Right kidney (tissue), 9 donors: ENCODE measurements around the gene HSD17B12.
"Not testable (repeated sequence)": the region's sequence is repeated elsewhere in the genome, so short reads cannot be mapped to it uniquely, and the experiment has no call there.

Experiments used
- DNase-seq: peaks from one replicate; pipeline ENCODE4 v3.0.0-alpha.2; 2016
- long read RNA-seq, 8 donors: transcript quantifications; one replicate each; lab custom pipeline, GENCODE V29; 2026

Gene HSD17B12
- long read RNA-seq, donor 1, full-length matches to known transcripts, result 31 of 95 reads
- long read RNA-seq, donor 1, partial matches to known transcripts, result 64 of 95 reads
- long read RNA-seq, donor 1, other reads (novel, unspliced or antisense), result 0 of 95 reads
- long read RNA-seq, donor 2, full-length matches to known transcripts, result 10 of 10 reads
- long read RNA-seq, donor 2, partial matches to known transcripts, result 0 of 10 reads
- long read RNA-seq, donor 2, other reads (novel, unspliced or antisense), result 0 of 10 reads
- long read RNA-seq, donor 3, transcript HSD17B12-201 (11 exons, 2,571 nt), result major isoform, 5 of 5 reads
- long read RNA-seq, donor 3, partial matches to known transcripts, result 0 of 5 reads
- long read RNA-seq, donor 3, other reads (novel, unspliced or antisense), result 0 of 5 reads
- long read RNA-seq, donor 4, full-length matches to known transcripts, result 31 of 31 reads
- long read RNA-seq, donor 4, partial matches to known transcripts, result 0 of 31 reads
- long read RNA-seq, donor 4, other reads (novel, unspliced or antisense), result 0 of 31 reads
- long read RNA-seq, donor 5, full-length matches to known transcripts, result 10 of 58 reads
- long read RNA-seq, donor 5, partial matches to known transcripts, result 40 of 58 reads
- long read RNA-seq, donor 5, other reads (novel, unspliced or antisense), result 8 of 58 reads
- long read RNA-seq, donor 6, full-length matches to known transcripts, result 33 of 33 reads
- long read RNA-seq, donor 6, partial matches to known transcripts, result 0 of 33 reads
- long read RNA-seq, donor 6, other reads (novel, unspliced or antisense), result 0 of 33 reads
- long read RNA-seq, donor 7, full-length matches to known transcripts, result 41 of 41 reads
- long read RNA-seq, donor 7, partial matches to known transcripts, result 0 of 41 reads
- long read RNA-seq, donor 7, other reads (novel, unspliced or antisense), result 0 of 41 reads
- long read RNA-seq, donor 8, full-length matches to known transcripts, result 13 of 13 reads
- long read RNA-seq, donor 8, partial matches to known transcripts, result 0 of 13 reads
- long read RNA-seq, donor 8, other reads (novel, unspliced or antisense), result 0 of 13 reads

GRCh38 chr11:43680521-43681400 lies at the start of gene HSD17B12:
HSD17B12 (plus strand) TSS chr11:43680738; CDS start chr11:43680828, 90 bp downstream.
- DNase-seq, result peak; percentile 94

GRCh38 chr11:43631732-43632131 lies 48.8 kb upstream of the HSD17B12 start:
- no peak for DNase-seq

GRCh38 chr11:43632181-43632580 lies 48.4 kb upstream of the HSD17B12 start:
- no peak for DNase-seq

- DNase-seq, result no peak
Measured at GRCh38 chr11:43638717-43639116, 41.8 kb upstream of the HSD17B12 start.

GRCh38 chr11:43639224-43639623 lies 41.3 kb upstream of the HSD17B12 start:
- DNase-seq, result no peak

- no peak for DNase-seq
Measured at GRCh38 chr11:43639920-43640319, 40.6 kb upstream of the HSD17B12 start.

- DNase-seq, result peak; percentile 86
Measured at GRCh38 chr11:43643898-43644620, 36.5 kb upstream of the HSD17B12 start.

- DNase-seq, result no peak
Measured at GRCh38 chr11:43644621-43645299, 35.8 kb upstream of the HSD17B12 start.

- no peak for DNase-seq
Measured at GRCh38 chr11:43646767-43647166, 33.8 kb upstream of the HSD17B12 start.

GRCh38 chr11:43648888-43649287 lies 31.6 kb upstream of the HSD17B12 start:
- no peak for DNase-seq

- DNase-seq, result no peak
Measured at GRCh38 chr11:43649501-43649900, 31.0 kb upstream of the HSD17B12 start.

- no peak for DNase-seq
Measured at GRCh38 chr11:43649921-43650320, 30.6 kb upstream of the HSD17B12 start.

- DNase-seq, result not testable (repeated sequence)
Measured at GRCh38 chr11:43663018-43663417, 17.5 kb upstream of the HSD17B12 start.

GRCh38 chr11:43664295-43664694 lies 16.2 kb upstream of the HSD17B12 start:
- no peak for DNase-seq

- not testable (repeated sequence) for DNase-seq
Measured at GRCh38 chr11:43671284-43671683, 9.3 kb upstream of the HSD17B12 start.

GRCh38 chr11:43674560-43674959 lies 6.0 kb upstream of the HSD17B12 start:
- no peak for DNase-seq

GRCh38 chr11:43676933-43677332 lies 3.6 kb upstream of the HSD17B12 start:
- DNase-seq, result no peak

GRCh38 chr11:43681401-43681942 lies 934 bp downstream of the HSD17B12 start:
- no peak for DNase-seq

- DNase-seq, result not testable (repeated sequence)
Measured at GRCh38 chr11:43682081-43682480, 1.5 kb downstream of the HSD17B12 start.

GRCh38 chr11:43685440-43685839 lies 4.9 kb downstream of the HSD17B12 start:
- no peak for DNase-seq
